Esophagus muscularis mucosa (tissue), 4 donors: ENCODE measurements around the gene STAT1. TPM values are rescaled to one million over a fixed set of nuclear protein-coding genes. Genes with fewer than 3 reads are reported as not detected.

Experiments used
- DNase-seq: peaks from one replicate; pipeline ENCODE4 v3.0.0-alpha.2; 2017; ENCODE audit errors: extremely low spot score
- H3K27ac ChIP-seq, 4 donors: fragments of 200-600 bp; sonication (generic); replicated peaks in 1 of 4; 1 replicate in 3 of 4; 2 replicates in 1 of 4; pipeline ENCODE4 v1.5.1; 2016 to 2019; ENCODE audit warnings: mild to moderate bottlenecking in 1 of 4
- H3K27me3 ChIP-seq, 4 donors: fragments of 200-600 bp; sonication (generic); one replicate each; pipeline versions ENCODE4 v1.5.1 to v1.6.0; 2016 to 2019
- H3K36me3 ChIP-seq, 4 donors: fragments of 200-600 bp; sonication (generic); one replicate each; pipeline ENCODE4 v1.5.1; 2016 to 2019
- H3K4me1 ChIP-seq, 4 donors: fragments of 200-600 bp; sonication (generic); one replicate each; pipeline ENCODE4 v1.5.1; 2016 to 2019
- H3K4me3 ChIP-seq, 4 donors: fragments of 200-600 bp; sonication (generic); 1 replicate in 2 of 4; 2 replicates in 2 of 4; pipeline ENCODE4 v1.5.1; 2016 to 2019; ENCODE audit warnings: mild to moderate bottlenecking in 4 of 4, moderate library complexity in 1 of 4
- H3K9me3 ChIP-seq, 4 donors: fragments of 200-600 bp; sonication (generic); 1 replicate in 3 of 4; 2 replicates in 1 of 4; pipeline ENCODE4 v1.5.1; 2016 to 2019
- CTCF ChIP-seq, 3 experiments: fragments of 200-600 bp in 2 of 3; fragments of 450-650 bp in 1 of 3; sonication (generic) in 2 of 3; IDR thresholded peaks; one replicate each; pipeline ENCODE4 v1.5.1; 2017 to 2019; ENCODE audit warnings: antibody characterized with exemption in 3 of 3, mild to moderate bottlenecking in 2 of 3, moderate library complexity in 1 of 3
- EP300 ChIP-seq: sonication (generic); formaldehyde crosslinking; IDR thresholded peaks from one replicate; pipeline ENCODE4 v1.6.1; 2017; ENCODE audit warnings: antibody characterized with exemption
- POLR2A ChIP-seq: fragments of 450-650 bp; IDR thresholded peaks from one replicate; pipeline ENCODE4 v1.6.1; 2017; ENCODE audit warnings: antibody characterized with exemption, moderate library complexity, mild to moderate bottlenecking, low read depth
- POLR2AphosphoS5 ChIP-seq, 2 donors: sonication (generic); formaldehyde crosslinking; IDR thresholded peaks; one replicate each; pipeline ENCODE4 v1.6.1; 2017; ENCODE audit warnings: antibody characterized with exemption in 2 of 2
- WGBS: methylation state at CpG from one replicate; pipeline ENCODE4 v1.1.5; 2018; 5-methylcytosine and 5-hydroxymethylcytosine counted together
- intact Hi-C: fragments of 100-400 bp; cut with DNase I; formaldehyde crosslinking; loops from one replicate; pipeline ENCODE4 v1.15.1; 2023
- total RNA-seq, 4 donors: library from RNA; depleted of rRNA; stranded (reverse); fragments of >200 nt; gene quantifications; one replicate each; pipeline versions ENCODE4 v1.1.0 to v1.2.1, GENCODE V29; 2016

Gene STAT1
- total RNA-seq, 4 donors from 2014 or later, result 44.2 to 57.3 (median 48.6) TPM

GRCh38 chr2:190959911-190960788 lies 53.8 kb downstream of the STAT1 start:
- no peaks in the 10 kb centered on the region for H3K27me3 ChIP-seq
- DNase-seq, result no peak
- no peaks in the 10 kb centered on the region for H3K9me3 ChIP-seq
- TF ChIP-seq CTCF (IDR thresholded peaks at IDR 0.05) (no peak), EP300 (no peak), POLR2AphosphoS5 (IDR thresholded peaks at IDR 0.05) (no peak), POLR2A (no peak)
- 80% methylated on average over 5 of the region's 5 CpGs for WGBS
- intact Hi-C loops, result loop anchor here (10.0 kb wide), 1 partner anchor 175 kb away; no protein-coding TSS in a partner anchor
- peaks cover 0 to 50% (median 14%) of the 10 kb centered on the region in 4 donors for H3K36me3 ChIP-seq
- H3K4me3 ChIP-seq, result no peak overlapping the region
- no peak overlapping the region for H3K27ac ChIP-seq
- no peaks in the 10 kb centered on the region for H3K4me1 ChIP-seq

GRCh38 chr2:190953257-190953656 lies 60.7 kb downstream of the STAT1 start:
- Histone ChIP-seq H3K27me3 (no peaks in the 10 kb centered on the region), H3K4me3 (no peak overlapping the region), H3K27ac (no peak overlapping the region), H3K36me3 (no peaks in the 10 kb centered on the region), H3K9me3 (no peaks in the 10 kb centered on the region), H3K4me1 (peaks cover 6 to 11% (median 8%) of the 10 kb centered on the region in 4 donors)
- intact Hi-C loops, result no loop called here
- TF ChIP-seq CTCF (IDR thresholded peaks at IDR 0.05), result no peak
- 65% methylated on average over 4 of the region's 4 CpGs for WGBS
- DNase-seq, result no peak

- H3K9me3 ChIP-seq, result no peaks in the 10 kb centered on the region
- H3K27ac ChIP-seq, result no peak overlapping the region
- TF ChIP-seq POLR2A (no peak), POLR2AphosphoS5 (IDR thresholded peaks at IDR 0.05) (no peak), EP300 (no peak), CTCF (IDR thresholded peaks at IDR 0.05) (no peak)
- no peaks in the 10 kb centered on the region for H3K36me3 ChIP-seq
- H3K4me1 ChIP-seq, result peaks cover 24 to 32% (median 30%) of the 10 kb centered on the region in 4 donors
- intact Hi-C loops, result no loop called here
- H3K27me3 ChIP-seq, result no peaks in the 10 kb centered on the region
- no peak for DNase-seq
- H3K4me3 ChIP-seq, result no peak overlapping the region
- WGBS, result 87% methylated on average over 3 of the region's 3 CpGs
These were observed 63.4 kb downstream of the STAT1 start for GRCh38 chr2:190950566-190950991.

- Histone ChIP-seq H3K4me1 (peaks cover 24 to 32% (median 30%) of the 10 kb centered on the region in 4 donors), H3K27me3 (no peaks in the 10 kb centered on the region), H3K9me3 (no peaks in the 10 kb centered on the region), H3K4me3 (no peak overlapping the region), H3K36me3 (no peaks in the 10 kb centered on the region), H3K27ac (no peak overlapping the region)
- intact Hi-C loops, result loop anchor here (10.0 kb wide), 1 partner anchor 94 kb away; no protein-coding TSS in a partner anchor
- DNase-seq, result no peak
- WGBS, result 78% methylated on average over 2 of the region's 2 CpGs
- TF ChIP-seq EP300, result no peak
- no peak for TF ChIP-seq POLR2A
- no peak for TF ChIP-seq POLR2AphosphoS5 (IDR thresholded peaks at IDR 0.05)
- TF ChIP-seq CTCF (IDR thresholded peaks at IDR 0.05), result no peak
These were observed 65.3 kb downstream of the STAT1 start for GRCh38 chr2:190948671-190949070.
